H1 (cell line): Measurements from ENCODE around the gene BCAR3. TPM values are rescaled to one million over a fixed set of nuclear protein-coding genes. Genes with fewer than 3 reads are reported as not detected.

Experiments
- CTCF ChIA-PET: fragments of 300-600 bp; sonication (Branson Sonifier 250); formaldehyde crosslinking; loops from one replicate; lab custom pipeline; 2021; ENCODE audit not compliant: partially characterized antibody; lab: Charles Lee
- POLR2A ChIA-PET: fragments of 300-600 bp; sonication (Branson Sonifier 250); formaldehyde crosslinking; loops from one replicate; lab custom pipeline; 2021; ENCODE audit warnings: inconsistent platforms; ENCODE audit not compliant: partially characterized antibody; lab: Charles Lee
- DNase-seq, 2 experiments: peaks; one replicate each; pipeline versions ENCODE4 v3.0.0 to v3.0.0-alpha.2; 2010 to 2022; ENCODE audit warnings: low spot score in 2 of 2, low read depth in 1 of 2, mixed read lengths in 1 of 2
- FAIRE-seq: peaks from 2 replicates; lab custom pipeline; 2011; peaks lifted over from hg19 to GRCh38; lab: Jason Lieb, UNC
- H2AFZ ChIP-seq: 2 replicates; pipeline ENCODE4 v1.8.1; 2012; ENCODE audit warnings: low read length, inconsistent platforms
- H2AK5ac ChIP-seq: 2 replicates; pipeline ENCODE4 v1.6.1; 2013; ENCODE audit warnings: low read depth, low read length
- H2BK120ac ChIP-seq: replicated peaks from 2 replicates; pipeline ENCODE3; 2013; ENCODE audit warnings: low read depth, low read length, inconsistent platforms
- H2BK12ac ChIP-seq: 2 replicates; pipeline ENCODE4 v1.6.1; 2013; ENCODE audit warnings: low read depth, low read length
- H2BK15ac ChIP-seq: 2 replicates; pipeline ENCODE4 v1.6.1; 2013; ENCODE audit warnings: low read length
- H2BK20ac ChIP-seq: 2 replicates; pipeline ENCODE4 v1.6.1; 2013; ENCODE audit warnings: low read length
- H2BK5ac ChIP-seq: 2 replicates; pipeline ENCODE4 v1.6.1; 2013; ENCODE audit warnings: low read depth, low read length
- H3K14ac ChIP-seq: 2 replicates; pipeline ENCODE4 v1.6.1; 2013; ENCODE audit warnings: inconsistent platforms; ENCODE audit not compliant: insufficient read length
- H3K18ac ChIP-seq: 2 replicates; pipeline ENCODE4 v1.6.1; 2013; ENCODE audit warnings: low read length; ENCODE audit errors: extremely low read depth
- H3K23ac ChIP-seq: 2 replicates; pipeline ENCODE4 v1.6.1; 2013; ENCODE audit warnings: inconsistent platforms; ENCODE audit not compliant: insufficient read length
- H3K23me2 ChIP-seq: 2 replicates; pipeline ENCODE4 v1.6.1; 2013; ENCODE audit warnings: low read depth, low read length
- H3K27ac ChIP-seq: 2 replicates; pipeline ENCODE4 v1.6.1; 2011; ENCODE audit warnings: low read depth, low read length, inconsistent platforms
- H3K27me3 ChIP-seq, 4 experiments: replicated peaks in 1 of 4; 1 replicate in 1 of 4; 2 replicates in 3 of 4; pipeline versions ENCODE4 v1.6.1 to v1.8.1; 2011 to 2013; ENCODE audit warnings: low read length in 3 of 4, mild to moderate bottlenecking in 3 of 4, inconsistent platforms in 2 of 4, mixed read lengths in 2 of 4, moderate library complexity in 1 of 4; ENCODE audit not compliant: control insufficient read depth in 3 of 4, insufficient read depth in 3 of 4; ENCODE audit errors: extremely low read depth in 1 of 4
- H3K36me3 ChIP-seq, 4 experiments: 2 replicates each; pipeline versions ENCODE4 v1.6.1 to v1.8.1; 2011 to 2013; ENCODE audit warnings: mild to moderate bottlenecking in 4 of 4, low read length in 3 of 4, moderate library complexity in 2 of 4, control low read depth in 1 of 4, inconsistent platforms in 1 of 4; ENCODE audit not compliant: insufficient read depth in 4 of 4, control insufficient read depth in 2 of 4
- H3K4ac ChIP-seq: replicated peaks from 2 replicates; pipeline ENCODE3; 2013; ENCODE audit warnings: low read length, low read depth, mixed read lengths, inconsistent platforms; ENCODE audit not compliant: insufficient read length
- H3K4me1 ChIP-seq, 4 experiments: replicated peaks in 1 of 4; 1 replicate in 1 of 4; 2 replicates in 3 of 4; pipeline versions ENCODE4 v1.6.1 to v1.8.1; 2011 to 2013; ENCODE audit warnings: low read length in 3 of 4, inconsistent platforms in 2 of 4, mixed read lengths in 1 of 4; ENCODE audit not compliant: insufficient read depth in 4 of 4, control insufficient read depth in 3 of 4
- H3K4me2 ChIP-seq, 2 experiments: 2 replicates each; pipeline versions ENCODE4 v1.6.1 to v1.8.1; 2011 to 2013; ENCODE audit warnings: low read depth in 2 of 2, low read length in 2 of 2, control low read depth in 1 of 2, inconsistent platforms in 1 of 2, mild to moderate bottlenecking in 1 of 2; ENCODE audit not compliant: insufficient read depth in 1 of 2
- H3K4me3 ChIP-seq, 4 experiments: fragments of 200-600, 300-600 bp in 1 of 4; sonication (generic), shearing (Covaris generic), sonication (Bioruptor Twin) in 1 of 4; 2 replicates each; pipeline versions ENCODE4 v1.5.1 to v1.8.1; 2011 to 2016; ENCODE audit warnings: low read length in 4 of 4, low read depth in 3 of 4, control low read depth in 2 of 4, inconsistent platforms in 2 of 4, mild to moderate bottlenecking in 2 of 4, mixed read lengths in 1 of 4, moderate library complexity in 1 of 4; ENCODE audit not compliant: insufficient read depth in 2 of 4; ENCODE audit errors: extremely low read depth in 1 of 4
- H3K56ac ChIP-seq: replicated peaks from 2 replicates; pipeline ENCODE3; 2013; ENCODE audit warnings: low read depth, mild to moderate bottlenecking, mixed read lengths, low read length, inconsistent platforms; ENCODE audit not compliant: insufficient read length
- H3K79me1 ChIP-seq: 2 replicates; pipeline ENCODE4 v1.6.1; 2013; ENCODE audit warnings: low read depth, low read length, control low read depth
- H3K79me2 ChIP-seq, 2 experiments: 2 replicates each; pipeline versions ENCODE4 v1.6.1 to v1.8.1; 2012 to 2013; ENCODE audit warnings: low read length in 2 of 2, mild to moderate bottlenecking in 2 of 2, inconsistent platforms in 1 of 2; ENCODE audit not compliant: insufficient read depth in 2 of 2, control insufficient read depth in 1 of 2
- H3K9ac ChIP-seq, 4 experiments: replicated peaks in 1 of 4; 1 replicate in 1 of 4; 2 replicates in 3 of 4; pipeline versions ENCODE4 v1.6.1 to v1.8.1; 2011 to 2013; ENCODE audit warnings: low read depth in 3 of 4, low read length in 3 of 4, control low read depth in 2 of 4, mild to moderate bottlenecking in 2 of 4, moderate library complexity in 2 of 4, inconsistent platforms in 1 of 4; ENCODE audit errors: extremely low read depth in 1 of 4
- H3K9me3 ChIP-seq, 2 experiments: 2 replicates each; pipeline versions ENCODE4 v1.6.1 to v1.8.1; 2012 to 2013; ENCODE audit warnings: mild to moderate bottlenecking in 2 of 2, moderate library complexity in 2 of 2, control low read depth in 1 of 2, inconsistent platforms in 1 of 2, low read depth in 1 of 2, low read length in 1 of 2, mixed read lengths in 1 of 2; ENCODE audit not compliant: insufficient read depth in 2 of 2
- H4K20me1 ChIP-seq, 2 experiments: replicated peaks in 1 of 2; 2 replicates each; pipeline versions ENCODE3 to v1.8.1; 2011 to 2013; ENCODE audit warnings: inconsistent platforms in 2 of 2, low read length in 2 of 2, mild to moderate bottlenecking in 1 of 2; ENCODE audit not compliant: insufficient read depth in 2 of 2, control insufficient read depth in 1 of 2
- H4K5ac ChIP-seq: 2 replicates; pipeline ENCODE4 v1.6.1; 2013; ENCODE audit warnings: low read length, low read depth, mixed read lengths, inconsistent platforms; ENCODE audit not compliant: insufficient read length
- H4K8ac ChIP-seq: 2 replicates; pipeline ENCODE4 v1.8.0; 2013; ENCODE audit warnings: mild to moderate bottlenecking, moderate library complexity, low read length, inconsistent platforms; ENCODE audit not compliant: insufficient read depth; ENCODE audit errors: extremely low read depth
- H4K91ac ChIP-seq: replicated peaks from 2 replicates; pipeline ENCODE3; 2013; ENCODE audit warnings: low read length, mixed read lengths, inconsistent platforms; ENCODE audit not compliant: insufficient read length
- CREB1 ChIP-seq: IDR thresholded peaks from 2 replicates; pipeline ENCODE4 v1.6.1; 2012; ENCODE audit warnings: inconsistent platforms
- NANOG ChIP-seq: IDR thresholded peaks from 2 replicates; pipeline ENCODE4 v1.6.1; 2011; ENCODE audit warnings: low read length, low read depth, mild to moderate bottlenecking, inconsistent platforms; ENCODE audit not compliant: insufficient read depth, poor library complexity, severe bottlenecking
- POLR2A ChIP-seq, 2 experiments: IDR thresholded peaks; 1 replicate in 1 of 2; 2 replicates in 1 of 2; pipeline ENCODE4 v1.6.1; 2011; ENCODE audit warnings: low read depth in 2 of 2, low read length in 2 of 2, mild to moderate bottlenecking in 2 of 2; ENCODE audit errors: control extremely low read depth in 1 of 2
- POU5F1 ChIP-seq: IDR thresholded peaks from 2 replicates; pipeline ENCODE4 v1.6.1; 2011; ENCODE audit warnings: low read depth, mild to moderate bottlenecking, low read length, moderate library complexity
- RXRA ChIP-seq: IDR thresholded peaks from 2 replicates; pipeline ENCODE4 v1.6.1; 2011; ENCODE audit warnings: low read depth, mild to moderate bottlenecking, low read length, moderate library complexity; ENCODE audit not compliant: insufficient read depth
- SP2 ChIP-seq: IDR thresholded peaks from 2 replicates; pipeline ENCODE4 v1.6.1; 2012; ENCODE audit warnings: mild to moderate bottlenecking, low read length, inconsistent platforms
- SUZ12 ChIP-seq: fragments of 200-600 bp; sonication (generic); IDR thresholded peaks from 2 replicates; pipeline ENCODE4 v1.6.1; 2012; ENCODE audit warnings: mild to moderate bottlenecking, inconsistent platforms, low read length, moderate library complexity, mixed read lengths
- WGBS, 2 experiments: shearing (Covaris generic) in 1 of 2; methylation state at CpG; one replicate each; pipeline versions ENCODE4 v1.1.6 to v1.1.7; 2013 to 2015; ENCODE audit warnings: low lambda C conversion rate in 2 of 2, mixed read lengths in 2 of 2, inconsistent platforms in 1 of 2, low coverage in 1 of 2, missing lambda C conversion rate in 1 of 2; ENCODE audit not compliant: insufficient replicate concordance in 2 of 2, insufficient coverage in 1 of 2, insufficient read length in 1 of 2; ENCODE audit errors: extremely low coverage in 1 of 2, missing lambda C conversion rate in 1 of 2; 5-methylcytosine and 5-hydroxymethylcytosine counted together
- polyA plus RNA-seq, 7 experiments: library from polyadenylated mRNA; depleted of rRNA in 3 of 7; stranded (reverse) in 5 of 7; unstranded in 2 of 7; fragments of >200 nt in 5 of 7; fragments of 200-250 nt in 2 of 7; gene quantifications; 1 replicate in 5 of 7; 2 replicates in 1 of 7; 4 replicates in 1 of 7; pipeline versions ENCODE4 v1.2.1 to v1.2.3, GENCODE V29; 2011 to 2013; ENCODE audit warnings: missing spikeins in 2 of 7, mixed read lengths in 2 of 7
- total RNA-seq: library from RNA; stranded (reverse); fragmentation: NEBNext Ultra II Directional; extraction: Animal tissue kit (Norgen Biotek cat#: 25700); gene quantifications from 2 replicates; pipeline ENCODE4 v1.2.1, GENCODE V29; 2021
- TF ChIP-seq, protein P1 (sequence below): IDR thresholded peaks from 2 replicates; pipeline ENCODE4 v1.6.1; 2011; ENCODE audit warnings: low read length, improper control_type of control experiment

The BCAR3 gene
- total and polyA plus RNA-seq, 2 of the 8 experiments (the other 6 are each of a cell fraction or from before 2014, with no cell fraction given) = 5.6 to 9.2 TPM

DNA sequence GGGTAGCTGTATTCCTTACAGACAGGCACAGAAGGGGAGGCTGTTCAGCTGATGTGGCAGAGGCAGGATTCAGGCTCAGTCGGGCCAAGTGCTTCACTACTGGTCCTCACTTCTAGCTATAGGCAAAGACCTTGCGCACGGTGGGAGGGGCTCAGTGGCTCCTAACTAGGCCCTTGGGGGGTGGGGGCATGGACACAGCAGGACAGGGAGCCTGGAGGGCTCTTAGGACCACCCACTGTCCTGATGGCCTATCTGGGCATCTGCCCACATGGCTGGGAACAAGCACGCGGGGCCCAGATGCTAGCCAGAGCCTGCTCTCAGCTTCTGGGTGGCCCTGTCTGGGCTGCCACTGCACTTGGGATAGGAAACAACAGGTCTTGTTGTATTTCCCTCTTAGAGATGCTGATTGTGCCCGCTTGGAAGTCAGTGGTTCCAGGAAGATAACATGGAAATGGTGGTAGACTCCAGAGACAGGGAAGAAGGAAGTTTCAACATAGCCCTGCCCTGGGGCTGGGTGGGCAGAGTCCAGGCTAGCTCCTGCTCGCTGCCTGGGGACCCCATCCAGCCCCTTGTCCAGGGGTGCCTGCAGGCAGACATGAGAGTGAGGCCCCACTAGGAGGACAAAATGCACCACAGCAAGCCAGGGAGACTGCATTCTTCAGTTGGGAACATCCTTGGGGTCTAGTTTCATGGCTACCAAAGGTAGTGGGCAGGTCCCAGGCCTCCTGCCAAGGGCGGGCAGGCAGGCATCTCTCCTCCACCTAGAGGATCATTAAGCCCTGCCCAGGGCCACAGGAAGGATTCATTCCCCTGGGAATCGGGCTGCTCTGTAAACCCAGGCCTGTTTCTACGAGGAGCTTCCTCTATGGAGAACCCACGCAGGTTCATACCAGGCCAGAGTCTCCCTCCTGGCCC, 102.5 kb downstream of the BCAR3 start:
- no peaks in the 10 kb centered on the region for H3K23me2 ChIP-seq
- H2BK120ac ChIP-seq = no peak overlapping the region
- no peak overlapping the region for H2BK15ac ChIP-seq
- no peaks in the 10 kb centered on the region for H3K79me2 ChIP-seq
- POLR2A ChIA-PET = interaction anchor here (0.9 to 3.1 kb wide), 6 partner anchors 9 to 275 kb away, joined by 3 to 8 read pairs (median 4); no protein-coding TSS in a partner anchor
- H3K23ac ChIP-seq = no peak overlapping the region
- no peak overlapping the region for H3K18ac ChIP-seq
- peak in 1 of 2 experiments; percentile 43 for DNase-seq
- H3K4me3 ChIP-seq = no peak overlapping the region
- no peak overlapping the region for H2AFZ ChIP-seq
- CTCF ChIA-PET = interaction anchor here (0.9 to 2.1 kb wide), 4 partner anchors 10 to 275 kb away, joined by 3 to 6 read pairs (median 4); no protein-coding TSS in a partner anchor
- H2BK12ac ChIP-seq = no peak overlapping the region
- H3K9me3 ChIP-seq = no peaks in the 10 kb centered on the region
- TF ChIP-seq NANOG = no peak
- no peak for TF ChIP-seq SP2
- TF ChIP-seq POU5F1 = no peak
- TF ChIP-seq CREB1 = no peak
- TF ChIP-seq RXRA = no peak
- TF ChIP-seq SUZ12 = no peak
- TF ChIP-seq POLR2A (IDR thresholded peaks at IDR 0.05; ENCODE audit: control extremely low read depth in 1 of 2, low read depth in 2 of 2, low read length in 2 of 2) = no peak
- TF ChIP-seq, protein P1, sequence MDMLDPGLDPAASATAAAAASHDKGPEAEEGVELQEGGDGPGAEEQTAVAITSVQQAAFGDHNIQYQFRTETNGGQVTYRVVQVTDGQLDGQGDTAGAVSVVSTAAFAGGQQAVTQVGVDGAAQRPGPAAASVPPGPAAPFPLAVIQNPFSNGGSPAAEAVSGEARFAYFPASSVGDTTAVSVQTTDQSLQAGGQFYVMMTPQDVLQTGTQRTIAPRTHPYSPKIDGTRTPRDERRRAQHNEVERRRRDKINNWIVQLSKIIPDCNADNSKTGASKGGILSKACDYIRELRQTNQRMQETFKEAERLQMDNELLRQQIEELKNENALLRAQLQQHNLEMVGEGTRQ = no peak
- H3K4ac ChIP-seq = no peak overlapping the region
- no peaks in the 10 kb centered on the region for H4K20me1 ChIP-seq
- H3K56ac ChIP-seq = no peak overlapping the region
- H4K91ac ChIP-seq = no peak overlapping the region
- H3K36me3 ChIP-seq = peaks cover 0 to 14% (median 3%) of the 10 kb centered on the region in 4 experiments; a peak in 4 of 8 replicates
- H3K27me3 ChIP-seq = no peaks in the 10 kb centered on the region; a peak in 1 of 7 replicates
- H4K8ac ChIP-seq = no peak overlapping the region
- H3K4me2 ChIP-seq = no peak overlapping the region
- no peak overlapping the region for H2BK20ac ChIP-seq
- no peak overlapping the region for H3K9ac ChIP-seq
- no peak overlapping the region for H4K5ac ChIP-seq
- no peak for FAIRE-seq
- H2BK5ac ChIP-seq = no peak overlapping the region
- no peaks in the 10 kb centered on the region; the same call in 1 of the 2 replicates for H3K79me1 ChIP-seq
- no peaks in the 10 kb centered on the region for H3K4me1 ChIP-seq
- no peak overlapping the region for H2AK5ac ChIP-seq
- 94% methylated on average over 11 of the region's 11 CpGs; no CpG with 5 or more reads in 1 of the 2 experiments for WGBS, 2 experiments
- H3K14ac ChIP-seq = no peak overlapping the region
- no peak overlapping the region for H3K27ac ChIP-seq
